Measurements from ENCODE around the gene WRAP73.

Gene WRAP73

DNA sequence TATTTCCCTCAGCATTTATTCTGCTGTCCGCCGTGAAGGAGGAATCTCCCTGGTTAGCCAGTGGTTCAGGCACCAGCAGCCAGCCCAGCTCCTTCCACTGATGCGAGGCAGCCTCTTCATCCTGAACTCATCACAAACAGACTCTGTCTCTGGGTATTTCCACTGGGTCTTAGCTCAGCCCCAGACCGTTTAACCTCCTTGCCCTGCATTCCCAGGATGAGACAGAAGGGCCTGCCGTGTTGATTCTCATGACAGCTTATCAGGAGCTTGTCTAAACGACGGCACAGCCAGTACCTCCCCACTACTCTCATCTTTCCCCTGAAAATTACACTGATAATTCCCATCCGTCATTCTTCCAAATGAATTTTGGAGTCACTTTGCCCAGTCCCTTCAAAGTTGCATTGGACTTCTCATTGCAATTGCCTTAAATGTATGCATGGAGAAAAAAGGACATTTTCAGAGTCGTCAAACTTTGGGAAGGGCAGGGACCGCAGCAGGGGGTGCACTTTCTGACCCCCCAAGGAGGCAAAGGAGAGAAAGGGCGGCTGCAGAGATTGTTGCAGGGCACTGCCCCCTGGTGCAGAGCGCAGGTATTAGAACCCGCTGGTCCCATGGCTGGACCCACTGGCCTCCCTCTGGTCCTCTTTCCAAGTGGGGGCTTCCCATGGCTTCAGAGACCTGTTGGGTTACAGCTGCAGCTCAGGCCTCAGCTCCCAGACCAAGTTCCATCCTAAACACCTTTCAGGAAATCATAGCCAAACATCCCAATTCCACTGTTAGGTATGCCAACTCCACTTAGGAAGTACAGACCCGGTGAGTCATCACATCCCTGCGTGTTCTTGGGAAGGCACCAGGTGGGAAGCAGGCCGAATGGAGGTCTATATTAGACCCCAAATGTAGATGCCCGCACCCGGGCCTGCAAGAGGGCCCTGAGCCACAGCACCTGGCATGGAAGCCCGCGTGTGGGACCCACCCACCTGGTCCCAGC, 34.9 kb downstream of the WRAP73 start:
- DNase-seq (ENCODE audit: low read depth in 2 of 2, low spot score in 1 of 2) = no peak

DNA sequence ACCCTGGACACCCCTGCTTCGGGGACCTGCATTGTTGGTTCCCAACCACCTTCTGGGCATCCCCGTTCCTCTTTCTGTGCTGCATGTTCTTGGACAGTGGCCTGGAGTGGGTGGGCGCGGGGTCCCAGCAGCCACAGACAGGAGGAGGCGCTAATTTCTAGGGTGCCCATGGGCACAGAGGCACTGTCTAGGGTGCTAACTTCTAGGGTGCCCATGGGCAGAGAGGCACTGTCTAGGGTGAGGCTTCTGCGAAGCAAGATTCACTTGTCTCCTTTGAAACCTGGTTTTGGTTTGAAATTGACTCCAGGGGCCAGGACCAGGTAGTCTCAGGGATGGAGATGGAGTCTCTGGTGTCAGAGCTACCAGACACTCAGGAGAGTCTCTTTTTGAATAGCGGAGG, 37.8 kb downstream of the WRAP73 start:
- no peak for DNase-seq (ENCODE audit: low read depth in 2 of 2, low spot score in 1 of 2)

DNA sequence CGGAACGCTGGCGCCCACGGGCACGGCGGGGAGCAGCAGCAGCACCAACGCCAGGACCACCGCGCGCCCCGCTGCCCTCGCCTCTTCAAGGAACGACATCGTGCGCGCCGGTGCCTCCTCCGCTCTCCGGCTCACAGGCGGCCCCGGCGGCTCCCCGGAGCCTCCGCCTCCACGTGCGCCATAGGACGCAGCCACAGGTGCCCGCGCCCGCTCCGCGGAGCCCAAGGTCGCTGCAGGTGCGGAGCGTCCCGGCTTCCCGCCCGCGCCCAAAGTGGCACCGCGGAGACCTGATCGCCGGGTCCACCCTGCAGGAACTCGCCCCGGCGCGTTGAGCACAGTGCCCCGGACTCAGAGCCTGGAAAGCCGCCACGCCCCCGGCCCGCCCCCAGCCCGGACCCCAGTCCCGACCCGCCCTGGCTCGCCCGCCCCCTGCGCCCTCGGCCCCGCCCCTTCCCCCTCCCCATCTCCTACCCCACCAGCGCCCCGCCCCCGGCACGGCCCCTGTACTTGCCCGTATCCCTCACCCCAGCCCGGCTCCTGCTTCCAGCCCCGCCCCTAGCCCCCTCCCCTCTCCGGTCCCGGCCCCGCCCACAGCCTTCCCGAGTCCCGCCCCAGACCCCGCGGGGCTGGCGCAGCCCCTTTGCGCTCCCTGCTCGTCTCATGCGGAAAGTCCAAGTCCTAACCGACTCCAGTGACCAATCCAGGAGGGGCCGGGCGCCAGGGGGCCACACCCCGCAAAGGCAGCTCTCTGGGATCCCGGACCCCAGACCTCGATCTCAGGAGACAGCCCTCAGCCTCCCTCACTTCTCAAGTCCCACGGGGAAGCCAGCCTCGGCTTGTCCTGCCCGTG, 38.5 kb downstream of the WRAP73 start, which contains the start of gene MEGF6:
TSS of gene MEGF6 (minus strand) at position 339 of the 850 bp plus-strand sequence. CDS start at position 99, 240 bp downstream.
- DNase-seq (ENCODE audit: low read depth in 2 of 2, low spot score in 1 of 2) = peak; percentile 37 to 39

DNA sequence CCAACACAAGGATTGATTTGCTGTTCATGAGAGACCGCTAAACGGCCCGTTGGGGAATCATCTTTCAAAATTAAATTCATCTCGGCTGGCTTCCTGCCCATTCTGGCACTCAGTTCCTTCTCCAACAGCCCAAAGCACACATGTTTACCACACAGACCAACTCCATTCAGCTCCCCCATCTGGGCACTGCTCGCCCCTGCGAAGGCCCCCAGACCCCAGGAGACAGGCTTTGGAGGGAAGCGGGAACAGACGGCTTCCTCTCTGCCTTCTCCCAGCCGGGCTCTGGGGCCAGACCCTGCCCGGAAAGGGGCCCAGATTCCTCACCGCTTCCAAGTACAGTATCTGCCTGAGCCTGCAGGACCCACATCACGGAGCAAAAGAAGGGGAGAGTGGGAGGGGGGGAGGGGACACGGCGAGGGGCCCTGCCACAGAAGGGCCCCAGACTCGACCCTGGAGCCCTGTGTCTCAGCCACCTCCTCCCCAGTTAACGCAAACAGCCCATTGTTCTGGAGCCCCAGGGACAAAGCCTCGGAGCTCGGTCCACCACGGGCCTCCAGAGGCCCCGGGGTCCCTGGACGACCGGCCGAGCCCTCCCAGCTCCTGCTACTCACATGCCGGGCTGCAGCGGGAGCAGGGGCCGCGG, 39.3 kb downstream of the WRAP73 start:
- DNase-seq (ENCODE audit: low read depth in 2 of 2, low spot score in 1 of 2) = no peak

DNA sequence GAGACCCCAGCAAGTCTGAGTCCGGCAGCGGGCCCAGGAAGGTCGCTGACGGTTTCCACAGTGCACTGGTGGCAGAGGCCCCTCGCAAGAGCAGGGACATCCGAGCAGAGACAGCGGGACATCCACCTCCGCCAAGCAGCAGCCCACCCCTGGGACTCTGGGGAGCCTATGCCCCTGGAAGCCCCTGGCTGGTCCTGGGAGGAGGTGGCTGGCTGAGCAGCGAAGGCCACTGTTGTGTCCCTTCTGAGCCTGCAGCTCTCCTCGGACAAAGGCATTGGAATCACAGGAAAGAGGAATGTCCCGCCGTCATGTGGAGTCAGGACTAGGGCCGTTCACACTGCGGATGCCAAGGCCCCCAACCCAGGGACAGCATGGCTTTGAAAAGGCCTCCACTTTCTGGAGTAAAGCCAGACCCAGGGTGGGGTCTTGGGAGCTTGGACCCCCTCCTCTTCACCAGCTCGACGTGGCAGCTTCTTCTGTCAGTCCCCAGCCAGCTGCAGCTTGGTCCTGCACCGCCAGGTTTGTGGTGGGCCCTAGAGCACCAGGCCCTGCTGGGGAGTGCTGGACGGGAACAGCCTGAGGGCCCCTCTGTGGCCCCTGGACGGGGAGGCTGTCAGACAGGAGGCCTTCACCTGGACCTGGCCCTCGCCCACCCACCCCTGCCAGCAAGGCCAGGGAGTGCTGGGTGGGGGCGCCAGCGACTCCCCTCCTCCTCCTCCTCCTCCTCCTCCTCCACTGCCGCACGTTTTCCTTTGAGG, 40.0 kb downstream of the WRAP73 start:
- DNase-seq (ENCODE audit: low read depth in 2 of 2, low spot score in 1 of 2) = no peak

DNA sequence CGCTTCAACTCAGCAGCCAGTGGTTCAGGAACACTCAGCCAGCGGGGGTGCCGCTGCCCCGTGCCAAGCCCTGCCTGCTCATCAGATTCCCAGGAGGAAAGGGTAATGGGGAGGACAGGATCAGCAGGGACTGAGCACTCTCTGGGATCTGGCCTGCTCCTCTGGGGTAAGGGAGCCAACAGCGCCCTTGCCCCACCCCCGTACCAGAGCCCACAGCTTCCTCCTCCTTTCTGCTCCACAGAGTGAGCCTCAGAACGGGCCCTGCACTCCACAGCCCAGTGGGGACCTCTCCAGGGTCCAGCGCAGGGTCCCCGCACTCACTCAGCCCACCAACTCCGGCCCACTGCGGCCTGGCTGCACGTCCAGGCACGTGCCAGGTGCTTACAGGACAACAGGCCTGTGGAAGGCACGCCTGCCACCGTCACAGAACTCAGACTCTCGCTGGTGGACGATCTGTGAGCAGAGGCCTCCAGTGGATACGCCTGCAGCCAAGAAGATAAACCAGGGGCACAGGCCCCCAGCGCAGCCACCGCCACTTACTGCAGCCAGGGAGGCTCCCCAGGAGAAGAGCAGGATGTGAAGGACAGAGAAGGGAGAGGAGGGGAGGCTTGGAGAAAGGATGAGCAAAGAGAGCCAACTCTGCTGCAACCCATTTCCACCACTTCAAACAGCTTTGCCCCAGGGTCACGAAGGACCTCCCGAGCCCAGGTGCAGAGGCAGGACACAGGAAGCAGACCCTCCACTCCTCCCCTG, 40.7 kb downstream of the WRAP73 start:
- DNase-seq (ENCODE audit: low read depth in 2 of 2, low spot score in 1 of 2) = no peak

DNA sequence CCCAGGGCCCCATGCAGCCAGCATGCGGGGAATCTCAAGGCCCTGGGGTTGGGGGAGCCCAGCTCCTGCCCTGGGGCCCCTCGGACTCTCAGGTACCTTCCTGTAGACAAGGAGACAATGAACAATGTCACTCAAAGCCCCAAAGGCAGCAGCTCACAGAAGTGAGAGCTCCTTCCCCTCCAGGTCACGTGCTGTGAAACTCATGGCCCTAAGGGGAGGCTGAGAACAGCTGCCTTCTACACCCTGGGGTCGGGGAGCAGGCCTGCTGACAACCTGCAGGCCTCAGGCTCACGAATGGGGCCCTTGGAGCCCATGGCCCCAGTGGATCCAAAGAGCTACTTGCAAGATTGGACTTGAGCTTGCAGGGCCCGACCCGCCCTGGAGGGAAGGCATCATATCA, 41.7 kb downstream of the WRAP73 start:
- DNase-seq (ENCODE audit: low read depth in 2 of 2, low spot score in 1 of 2) = no peak

DNA sequence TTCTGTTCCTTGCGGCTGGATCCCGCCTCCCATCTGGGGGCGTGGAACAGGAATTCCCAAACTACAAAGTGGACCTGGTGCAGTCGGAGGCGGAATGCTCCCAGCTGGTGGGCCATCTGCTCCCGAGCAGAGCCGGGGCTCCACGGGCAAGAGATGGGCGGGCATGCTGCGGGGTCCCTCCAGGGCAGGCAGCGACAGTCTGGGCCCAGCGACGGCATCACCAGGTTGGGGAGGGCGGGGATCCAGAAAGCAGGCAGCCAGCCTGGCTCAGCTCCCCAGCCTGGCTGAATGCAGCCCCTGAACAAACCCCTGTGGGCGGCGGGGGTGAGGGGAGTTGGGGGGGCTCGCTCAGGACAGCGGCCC, 42.2 kb downstream of the WRAP73 start:
- no peak for DNase-seq (ENCODE audit: low read depth in 2 of 2, low spot score in 1 of 2)

DNA sequence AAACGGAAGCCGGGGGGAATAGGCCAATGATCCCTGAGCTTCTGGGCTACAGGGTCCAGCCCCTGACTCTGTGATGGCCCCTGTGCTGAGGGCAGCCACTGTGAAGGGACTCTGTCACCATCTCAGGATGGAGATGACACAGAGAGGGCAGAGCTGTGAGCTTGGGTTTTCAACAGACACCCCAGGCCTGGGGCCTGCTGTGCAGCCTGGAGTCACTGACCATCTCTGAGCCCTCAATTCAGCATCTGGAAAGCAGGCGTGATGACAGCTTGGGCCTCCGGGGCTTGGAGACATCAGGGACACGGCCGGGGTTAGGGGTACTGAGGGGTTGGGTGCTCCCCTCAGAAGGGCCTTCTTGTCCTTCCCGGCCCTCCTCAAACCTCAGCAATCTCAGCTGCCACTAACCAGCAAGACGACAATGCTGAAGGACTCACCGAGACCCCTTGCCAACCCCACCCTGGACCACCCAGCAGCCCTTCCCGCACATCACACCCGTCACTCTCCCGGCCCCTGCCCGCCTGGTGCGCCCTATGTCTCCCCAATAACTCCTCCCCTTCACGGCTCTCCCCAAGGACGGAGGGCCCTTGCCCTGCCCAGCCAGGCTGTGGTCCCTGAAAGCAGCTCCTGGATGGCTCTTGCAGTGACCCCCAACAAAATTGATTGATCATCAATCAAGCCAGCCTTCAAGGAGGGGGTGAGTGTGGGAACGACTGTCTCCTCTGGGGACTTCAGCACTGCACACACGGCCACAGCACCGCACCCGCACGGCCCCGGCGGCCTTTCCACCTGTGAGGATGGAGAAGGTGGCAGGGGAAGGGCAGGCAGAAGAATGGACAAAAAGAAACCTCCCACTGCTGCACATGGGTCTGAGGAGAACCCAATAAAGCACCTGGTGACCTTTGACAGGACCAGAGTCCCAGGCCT, 42.9 kb downstream of the WRAP73 start:
- DNase-seq (ENCODE audit: low read depth in 2 of 2, low spot score in 1 of 2) = no peak

DNA sequence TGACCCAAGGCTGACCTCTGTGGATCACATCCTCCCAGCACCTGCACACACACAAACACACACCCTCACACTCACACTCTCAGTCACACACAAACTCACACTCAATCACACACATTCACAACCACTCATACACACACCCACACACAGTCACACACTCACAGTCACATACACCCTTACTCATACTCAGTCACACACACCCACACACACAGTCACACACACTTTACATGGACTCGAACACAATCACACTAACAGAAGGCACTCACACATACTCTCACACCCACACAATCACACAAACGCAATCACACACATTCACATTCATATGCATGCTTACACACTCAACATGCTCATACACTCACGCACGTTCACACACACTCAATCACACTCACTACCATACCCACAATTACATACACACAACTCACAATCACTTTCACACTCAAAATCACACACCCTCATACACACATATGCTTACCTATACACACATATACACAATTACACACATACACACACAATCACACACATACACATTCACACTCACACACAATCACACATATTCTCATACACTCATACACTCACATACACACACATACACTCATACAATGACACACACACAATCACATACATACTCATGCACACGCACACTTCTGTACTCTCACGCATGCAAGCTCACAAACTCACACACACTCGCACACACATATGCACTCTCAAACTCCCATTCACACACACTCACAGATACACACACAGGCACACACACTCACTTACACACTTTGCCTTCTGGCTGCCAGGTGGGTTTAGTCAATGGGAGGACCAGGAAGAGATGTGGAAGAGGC, 44.7 kb downstream of the WRAP73 start:
- no peak for DNase-seq (ENCODE audit: low read depth in 2 of 2, low spot score in 1 of 2)

DNA sequence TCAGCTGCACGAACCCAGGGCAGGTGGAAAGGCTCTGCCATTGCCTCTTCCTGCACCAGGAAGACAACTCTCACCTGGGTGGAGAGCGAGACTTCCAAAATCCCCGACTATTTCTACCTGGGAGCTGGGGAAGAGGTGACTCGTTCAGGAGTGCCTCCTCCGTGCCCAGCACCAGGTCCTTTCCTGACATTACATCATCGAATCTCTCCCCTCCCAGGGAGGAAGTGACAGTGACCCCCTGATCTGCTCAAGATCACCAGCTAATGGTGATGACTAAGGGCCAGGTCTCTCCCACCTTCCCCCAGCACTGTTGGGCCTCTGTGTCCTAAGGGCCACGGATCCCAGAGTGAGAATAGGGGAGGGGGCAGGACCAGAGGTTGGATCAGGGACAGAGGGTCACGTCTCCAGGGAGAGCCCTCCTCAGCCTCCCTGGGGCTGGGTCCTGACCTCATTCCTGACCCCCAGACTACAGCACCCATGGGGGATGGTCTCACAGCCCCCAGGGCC, 45.4 kb downstream of the WRAP73 start:
- no peak for DNase-seq (ENCODE audit: low read depth in 2 of 2, low spot score in 1 of 2)

DNA sequence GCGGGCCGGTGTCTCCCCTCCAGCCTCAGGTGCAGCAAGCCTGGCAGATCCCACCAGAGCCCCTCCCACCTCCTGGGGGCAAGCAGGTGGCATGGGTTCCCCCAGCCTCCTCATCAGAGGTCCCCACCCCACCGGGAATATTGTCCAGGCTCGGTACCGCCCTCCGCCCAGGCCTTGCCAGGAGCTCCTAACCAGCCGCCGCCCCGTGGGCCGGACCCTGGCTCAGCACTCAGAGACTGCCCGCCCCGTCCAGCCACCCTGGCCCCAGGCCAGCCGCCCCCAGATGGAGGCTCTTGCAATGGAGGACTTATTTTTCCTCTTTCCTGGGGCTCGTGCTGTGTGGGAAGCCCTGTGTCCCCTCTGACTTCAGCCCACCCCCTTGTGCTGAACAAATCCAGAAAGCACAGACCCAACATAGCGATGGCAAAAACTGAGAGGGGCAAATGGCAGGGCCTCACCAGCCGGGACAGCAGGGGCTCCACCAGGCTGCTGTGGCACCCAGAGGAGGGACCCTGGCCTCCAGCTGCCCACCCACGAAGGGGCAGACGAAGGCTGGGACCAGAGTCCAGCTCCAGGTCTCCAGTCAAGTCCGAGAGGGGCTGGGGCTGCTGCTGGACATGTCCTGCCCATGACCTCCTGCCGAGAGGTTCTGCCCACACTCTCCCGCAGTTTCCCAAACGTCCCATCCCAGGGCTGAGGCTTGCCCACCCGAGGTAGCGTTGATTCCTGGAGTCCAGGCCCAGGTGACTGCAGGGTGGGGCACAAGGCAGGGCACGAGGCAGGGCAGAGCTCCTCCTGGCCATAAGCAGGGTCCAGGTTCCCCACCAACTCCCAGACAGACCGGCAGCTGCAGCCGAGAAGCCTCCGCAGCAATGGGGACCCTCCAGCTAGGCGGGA, 46.1 kb downstream of the WRAP73 start:
- DNase-seq (ENCODE audit: low read depth in 2 of 2, low spot score in 1 of 2) = no peak

DNA sequence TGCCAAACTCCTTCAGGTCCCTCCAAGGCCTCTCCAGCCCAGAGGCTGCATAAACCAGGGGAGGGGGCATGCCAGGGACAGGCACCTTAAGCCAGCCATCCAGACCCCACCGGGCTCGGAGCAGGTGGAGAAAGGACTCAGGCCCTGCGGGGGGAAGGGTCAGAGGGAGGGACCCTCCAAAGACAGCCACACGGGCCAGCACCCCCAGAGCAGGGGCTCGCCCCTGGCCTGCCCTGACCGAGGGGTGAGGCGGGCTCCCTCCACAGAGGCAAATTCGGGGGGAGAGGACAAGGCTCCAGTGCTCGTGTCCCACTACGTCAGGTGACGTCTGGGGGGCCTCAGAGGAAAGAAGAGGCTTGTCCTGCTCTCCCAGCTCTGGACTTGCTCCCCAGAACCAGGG, 46.7 kb downstream of the WRAP73 start:
- DNase-seq (ENCODE audit: low read depth in 2 of 2, low spot score in 1 of 2) = no peak

DNA sequence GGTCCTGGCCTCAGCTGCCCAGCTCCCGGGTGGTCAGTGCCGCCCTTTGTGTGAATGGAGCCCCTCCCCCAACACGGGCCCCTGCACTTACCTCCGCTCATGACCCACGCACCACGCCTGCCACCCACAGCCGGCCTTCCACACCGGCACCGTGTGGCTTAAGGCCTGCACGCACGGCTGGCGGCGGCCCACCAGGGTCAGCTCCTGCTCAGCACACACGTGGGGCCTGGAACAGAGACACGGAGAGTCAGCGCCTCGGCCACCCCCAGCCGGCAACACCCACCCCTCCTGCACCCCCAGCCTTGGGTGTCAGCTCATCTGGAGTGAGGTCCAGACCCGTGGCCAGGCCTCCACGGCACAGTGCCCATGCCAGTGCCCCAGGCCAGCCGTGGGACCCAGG, 47.5 kb downstream of the WRAP73 start:
- DNase-seq (ENCODE audit: low read depth in 2 of 2, low spot score in 1 of 2) = no peak

DNA sequence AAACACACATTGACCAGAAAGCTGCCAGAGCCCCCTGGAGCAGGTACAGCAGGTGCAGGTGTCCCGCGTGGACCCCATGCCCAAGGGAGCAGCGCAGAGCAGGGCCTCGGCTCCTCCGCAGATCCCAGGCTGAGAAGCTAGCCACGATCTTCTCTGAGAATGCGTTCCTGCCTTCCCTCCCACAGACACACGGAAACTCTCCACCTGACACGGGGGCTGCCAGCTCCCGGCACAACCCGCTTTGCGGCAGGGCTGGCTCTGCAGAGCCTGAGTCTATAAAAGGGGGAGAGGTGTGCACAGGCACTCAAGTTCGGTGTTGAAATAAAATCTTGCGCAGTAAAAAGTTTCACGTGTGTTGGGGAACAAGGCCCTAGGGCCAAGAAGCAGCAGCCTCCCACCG, 48.2 kb downstream of the WRAP73 start:
- DNase-seq (ENCODE audit: low read depth in 2 of 2, low spot score in 1 of 2) = no peak

DNA sequence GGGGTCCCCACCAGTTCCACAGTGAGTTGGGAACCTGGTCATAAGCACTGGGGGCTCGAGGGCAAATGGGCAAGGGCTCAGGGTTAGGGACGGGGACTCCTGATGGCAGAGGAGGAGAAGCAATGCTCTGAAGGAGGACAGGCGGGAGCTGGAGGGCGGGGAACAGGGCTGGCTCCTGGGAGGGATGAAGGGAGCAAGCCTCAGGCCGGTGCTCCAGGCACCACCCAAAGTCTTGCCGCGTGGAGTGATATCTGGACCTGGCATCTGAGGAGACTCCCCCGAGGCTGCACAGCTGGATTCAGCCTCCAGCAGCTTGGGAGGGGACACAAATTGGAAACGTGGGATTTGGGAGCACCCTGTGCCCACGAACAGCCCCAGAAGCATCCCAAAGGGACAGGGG, 49.5 kb downstream of the WRAP73 start:
- no peak for DNase-seq (ENCODE audit: low read depth in 2 of 2, low spot score in 1 of 2)

DNA sequence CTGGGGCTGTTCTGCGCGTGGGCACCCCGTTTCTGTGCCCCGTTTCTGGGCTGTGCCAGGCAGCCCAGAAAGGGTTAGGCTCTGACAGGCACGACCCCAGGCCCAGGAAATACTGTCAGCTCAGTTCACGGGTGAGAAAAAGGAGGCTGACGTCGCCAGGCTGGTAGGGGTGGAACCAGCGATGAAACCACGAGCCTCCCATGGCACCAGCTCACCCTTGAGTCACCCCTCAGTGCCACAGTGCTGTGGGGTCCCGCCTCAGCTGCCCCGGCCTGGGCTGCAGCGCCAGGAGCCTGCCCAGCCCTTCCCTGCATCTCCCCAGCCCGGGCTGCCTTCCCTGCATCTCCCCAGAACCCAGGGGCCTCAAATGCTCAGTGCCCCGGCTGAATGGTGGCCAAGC, 50.1 kb downstream of the WRAP73 start:
- no peak for DNase-seq (ENCODE audit: low read depth in 2 of 2, low spot score in 1 of 2)

All from stimulated activated CD8-positive, alpha-beta memory T cell treated with anti-CD3 and anti-CD28 coated beads, Interleukin-4, amount 100 ng/mL, for 1 hour (primary cell).